HG02759 (cell line): ENCODE results near the gene STARD5.
A peak's percentile ranks its signal among the peaks of the same experiment; 100 is the strongest.
"Not testable (repeated sequence)": the region's sequence is repeated elsewhere in the genome, so short reads cannot be mapped to it uniquely, and the experiment has no call there.

Experiments
- ATAC-seq: cut with Tn5 transposase; IDR thresholded peaks from one replicate; pipeline ENCODE4 v1.9.1; 2021; ENCODE audit warnings: mild to moderate bottlenecking, moderate library complexity; ENCODE audit not compliant: unreplicated experiment

Gene STARD5

DNA sequence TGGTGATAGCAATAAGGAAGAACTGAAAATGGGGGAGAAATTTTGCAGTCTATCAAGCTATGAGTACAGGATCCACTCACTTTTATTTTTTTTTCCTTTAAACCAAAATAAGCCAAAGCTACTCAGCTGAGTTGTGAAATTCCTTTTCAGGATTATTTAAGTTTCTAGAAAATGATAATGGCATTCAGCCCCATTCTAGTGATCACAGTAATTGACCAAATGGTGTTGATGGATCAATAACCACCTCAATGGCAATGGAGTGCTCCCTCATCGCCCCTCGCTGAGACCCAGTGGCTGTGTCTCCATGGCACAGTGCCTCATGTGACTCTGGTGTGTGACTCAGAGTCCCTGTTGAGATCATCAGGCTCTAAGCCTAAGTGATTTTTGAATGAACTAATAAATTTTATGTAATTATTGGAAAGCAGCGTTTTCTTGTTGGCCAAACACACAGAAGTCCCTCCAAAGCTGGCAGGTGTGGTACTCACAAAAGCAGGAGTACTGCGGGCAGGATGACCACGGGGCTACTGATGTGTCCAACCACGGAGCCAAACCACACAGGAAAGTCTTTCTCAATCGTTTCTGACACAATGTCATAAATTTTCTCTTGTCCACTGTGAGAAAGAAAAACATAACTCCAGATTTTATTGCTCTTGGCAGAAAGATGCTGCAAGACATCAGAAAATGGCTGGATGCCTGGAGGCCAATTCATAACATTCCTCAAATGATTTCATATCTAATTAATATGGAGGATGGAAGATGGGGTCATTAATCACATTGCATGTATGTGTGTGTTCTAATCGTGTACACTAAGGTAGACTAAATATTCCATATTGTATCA, 14.4 kb upstream of the STARD5 start:
- ATAC-seq: no peak

DNA sequence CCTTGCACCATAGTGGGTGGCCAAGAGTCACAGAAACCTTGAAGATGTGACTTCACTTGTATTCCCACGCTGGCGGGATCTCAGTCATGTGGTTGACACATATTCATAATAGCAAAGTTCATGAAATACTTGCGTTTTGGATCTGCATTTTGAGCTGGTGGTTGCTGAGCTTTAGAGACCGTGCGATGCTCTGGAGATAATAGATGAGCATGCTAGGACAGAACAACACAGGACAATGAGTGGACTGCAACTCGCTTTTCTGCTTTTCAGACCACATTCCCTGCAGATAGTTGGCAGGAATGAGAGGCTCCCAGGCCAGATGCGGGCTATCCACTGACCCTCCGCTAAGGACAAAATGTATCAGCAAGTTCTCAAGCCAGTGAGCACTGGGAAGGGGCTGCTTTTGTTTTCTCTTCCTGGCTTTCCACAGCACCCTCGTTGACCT, 13.8 kb upstream of the STARD5 start:
- no peak for ATAC-seq

GRCh38 chr15:81337241-81337640, 13.3 kb upstream of the STARD5 start:
- ATAC-seq: no peak

GRCh38 chr15:81336568-81336967, 12.6 kb upstream of the STARD5 start:
- ATAC-seq: no peak

- no peak for ATAC-seq
Measured at GRCh38 chr15:81335631-81336030, 11.7 kb upstream of the STARD5 start.

DNA sequence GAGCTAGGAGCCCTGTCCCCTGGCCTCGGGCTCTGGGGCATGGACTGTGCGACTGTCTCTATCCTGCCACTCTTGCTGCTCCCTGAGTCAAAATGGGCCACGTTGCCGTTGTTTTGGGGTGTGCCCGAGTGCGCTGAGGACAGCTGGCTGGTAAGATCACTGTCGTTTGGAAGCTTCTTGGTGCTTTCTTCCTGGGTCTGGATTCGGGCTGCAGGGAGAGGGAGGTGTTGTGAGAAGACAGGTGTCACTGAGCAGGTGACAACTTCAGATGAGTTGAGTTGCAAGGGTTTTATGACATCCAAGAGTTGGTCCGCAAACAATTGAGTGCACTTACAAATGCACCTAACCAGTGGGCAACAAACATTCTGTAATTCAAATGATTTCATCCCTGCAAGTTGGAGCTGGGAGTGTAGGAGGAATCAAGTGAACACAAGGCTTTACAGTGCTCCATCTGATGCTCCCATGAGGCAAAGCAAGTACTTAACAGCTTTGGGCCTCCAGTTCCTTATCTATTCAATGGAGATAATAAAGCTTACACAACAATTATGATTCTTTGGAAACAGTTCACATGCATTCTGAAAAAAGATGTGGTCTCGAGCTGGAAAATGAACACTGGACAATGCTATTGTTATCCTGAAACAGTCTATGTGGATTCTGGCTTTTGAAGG, 11.0 kb upstream of the STARD5 start:
- ATAC-seq: no peak

DNA sequence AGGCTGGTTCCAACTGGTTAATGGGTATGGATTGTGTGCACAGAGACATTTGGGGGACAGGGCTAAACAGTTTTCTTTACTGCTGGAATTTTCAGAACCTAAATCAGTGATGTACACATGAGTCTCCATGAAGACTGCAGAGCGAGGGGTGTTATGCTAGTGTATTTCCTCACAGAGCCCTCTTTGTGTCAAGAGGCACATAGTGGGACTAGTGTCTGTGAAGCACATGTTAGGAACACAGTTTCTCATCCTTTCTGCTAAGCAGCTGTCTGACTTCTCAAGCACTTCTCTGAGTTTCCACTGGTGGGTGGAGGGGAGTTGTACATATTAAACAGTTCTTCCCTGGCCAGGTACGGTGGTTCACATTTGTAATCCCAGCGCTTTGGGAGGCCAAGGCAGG, 9.4 kb upstream of the STARD5 start:
- ATAC-seq: no peak

GRCh38 chr15:81332326-81332725, 8.4 kb upstream of the STARD5 start:
- ATAC-seq: no peak

GRCh38 chr15:81331600-81331999, 7.7 kb upstream of the STARD5 start:
- ATAC-seq: no peak

DNA sequence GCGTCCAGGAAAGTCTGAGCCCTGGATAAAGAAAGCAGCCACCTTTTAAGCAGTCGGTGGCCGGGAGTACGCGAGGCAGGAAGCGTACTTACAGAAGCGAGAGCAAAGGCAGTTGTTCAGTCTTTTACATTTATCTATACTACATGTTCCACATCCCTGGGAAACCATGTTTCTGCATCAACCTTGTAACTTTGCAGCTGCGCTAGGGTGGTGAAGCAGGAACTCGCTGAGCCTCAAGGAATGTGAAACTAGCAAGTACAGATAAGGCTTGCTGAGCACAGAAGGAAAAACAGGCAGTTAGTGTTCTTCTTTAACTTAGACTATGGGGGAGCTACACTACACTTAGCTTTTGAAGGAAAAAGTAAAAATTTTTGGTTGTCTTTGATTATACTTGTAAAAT, 7.2 kb upstream of the STARD5 start:
- not testable (repeated sequence) for ATAC-seq

DNA sequence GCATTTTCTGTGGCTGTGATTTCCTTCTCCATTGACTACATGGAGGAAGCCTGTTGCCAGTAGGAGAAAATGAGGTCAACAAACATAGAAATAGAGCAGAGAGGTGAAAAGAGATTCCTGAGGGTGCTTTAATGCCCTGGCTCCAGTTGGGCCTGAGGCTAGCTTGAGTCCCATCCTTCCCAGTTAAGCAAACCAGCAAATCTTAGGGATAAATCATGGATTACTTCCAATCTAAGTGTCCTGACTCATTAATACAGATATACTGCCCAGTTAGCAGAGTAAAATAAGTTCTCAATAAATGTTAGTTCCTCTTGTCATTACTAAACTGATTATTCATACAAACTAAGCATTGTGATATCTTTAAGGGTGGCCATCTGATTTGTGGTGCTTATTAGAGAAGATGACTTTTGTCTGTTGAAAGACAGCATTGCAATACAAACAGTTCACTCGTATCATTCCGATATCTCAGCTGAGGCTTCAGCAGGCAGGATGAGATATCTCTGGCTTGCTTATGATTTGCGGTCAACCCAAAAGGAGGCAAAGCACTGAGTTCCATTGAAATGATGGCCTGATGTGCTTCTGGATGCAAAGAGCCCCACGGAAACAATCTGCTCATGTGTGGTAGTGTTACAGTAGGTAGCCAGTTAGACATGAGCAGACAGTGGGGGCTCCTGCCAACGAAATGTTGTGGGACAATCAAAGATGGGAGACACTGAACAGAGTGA, 6.6 kb upstream of the STARD5 start:
- no peak for ATAC-seq

GRCh38 chr15:81329446-81329845, 5.5 kb upstream of the STARD5 start:
- ATAC-seq: no peak

GRCh38 chr15:81327516-81327915, 3.6 kb upstream of the STARD5 start:
- ATAC-seq: no peak

- no peak for ATAC-seq
Measured at GRCh38 chr15:81326466-81327212, 2.7 kb upstream of the STARD5 start.

DNA sequence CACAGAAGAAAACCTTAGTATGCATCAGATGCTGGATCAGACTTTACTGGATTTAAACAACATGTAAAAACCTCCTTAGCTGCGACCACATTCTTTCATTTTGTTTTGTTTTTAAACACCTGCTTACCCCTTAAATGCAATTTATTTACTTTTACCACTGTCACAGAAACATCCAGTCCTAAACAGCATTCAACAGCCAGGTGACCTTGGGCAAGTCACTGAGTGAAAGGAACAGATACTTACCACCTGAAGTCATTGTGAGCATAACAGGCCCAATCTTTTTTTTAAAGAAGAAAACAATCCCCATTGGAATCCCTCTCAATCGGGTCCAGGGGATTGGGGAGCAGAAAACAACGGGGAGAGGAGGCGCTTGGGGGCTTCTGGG, 390 bp downstream of the STARD5 start:
- ATAC-seq: peak; percentile 19

- no peak for ATAC-seq
Measured at GRCh38 chr15:81322676-81323253, 1.2 kb downstream of the STARD5 start.

GRCh38 chr15:81321667-81322066, 2.3 kb downstream of the STARD5 start:
- no peak for ATAC-seq

DNA sequence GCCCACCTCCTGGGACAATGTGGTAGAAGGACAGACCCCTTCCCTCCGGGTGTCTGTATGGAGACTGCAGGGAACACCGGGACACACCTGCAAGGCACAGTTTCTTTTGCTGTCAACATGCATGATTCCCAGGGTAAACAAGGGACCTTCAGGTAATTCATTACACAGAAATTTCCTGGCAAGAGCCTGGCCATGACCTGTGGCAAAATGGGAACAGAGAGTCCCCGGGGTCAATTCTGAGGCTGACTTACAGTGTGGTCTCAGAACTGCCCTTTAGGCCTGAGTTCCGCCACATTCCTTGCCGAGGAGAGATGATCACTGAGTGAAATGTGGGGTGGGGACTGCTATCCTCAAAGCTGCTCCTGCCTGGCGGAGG, 6.3 kb downstream of the STARD5 start:
- ATAC-seq: no peak

DNA sequence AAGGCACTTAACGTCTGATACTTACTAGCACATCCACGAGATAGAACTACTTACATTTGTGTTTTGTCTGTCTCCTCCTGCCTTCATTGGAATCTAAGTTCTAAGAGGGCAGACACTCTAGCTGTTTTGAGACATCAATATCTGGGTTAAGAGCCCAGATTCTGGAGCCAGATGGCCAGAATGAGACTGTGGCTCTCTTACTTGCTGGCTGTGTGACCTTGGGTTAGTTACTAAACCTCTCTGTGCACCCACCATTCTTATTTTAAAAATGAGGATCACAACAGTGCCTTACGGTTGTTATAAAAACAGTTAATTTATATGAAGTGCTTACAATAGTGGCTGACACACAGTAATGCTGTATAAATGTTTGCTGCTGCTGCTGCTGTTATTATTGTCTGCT, 7.7 kb downstream of the STARD5 start:
- no peak for ATAC-seq

DNA sequence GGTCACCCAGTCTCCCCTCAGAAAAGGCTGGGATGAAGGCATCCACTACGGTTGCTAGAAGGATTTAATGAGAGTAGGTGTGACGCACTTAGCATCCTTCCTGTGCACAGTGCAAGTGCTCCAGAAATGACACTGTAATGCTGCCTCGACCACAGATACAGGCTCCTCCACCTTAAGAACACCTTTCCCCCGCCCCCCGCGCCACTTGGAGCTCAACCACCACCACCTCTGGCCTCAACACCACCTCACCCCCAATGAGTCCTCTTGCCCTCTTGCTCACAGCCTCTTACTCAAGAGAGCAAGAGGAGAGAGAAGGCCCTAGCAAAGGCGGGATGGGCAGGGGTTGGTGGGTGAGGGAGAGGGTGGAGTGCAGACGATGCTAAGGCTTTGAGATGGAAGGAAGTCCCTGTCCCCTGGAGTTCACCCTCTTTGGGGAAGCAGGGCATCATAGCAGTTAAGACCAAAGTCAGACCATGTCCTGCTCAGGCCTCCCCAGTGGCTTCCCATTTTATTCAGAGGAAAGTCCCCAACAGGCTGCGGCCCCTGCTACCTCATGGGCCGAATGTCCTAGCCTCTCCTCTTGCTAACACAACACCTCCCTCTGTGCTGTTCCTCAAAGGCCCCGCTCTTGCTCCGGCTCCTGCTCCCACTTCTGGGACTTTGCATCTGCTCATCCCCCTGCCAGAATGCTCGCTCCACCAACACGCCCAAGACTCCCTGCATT, 8.3 kb downstream of the STARD5 start:
- ATAC-seq: peak; percentile 38
